Activated CD8-positive, alpha-beta T cell treated with anti-CD3 and anti-CD28 coated beads for 36 hours (primary cell): ENCODE results near the gene CHRM5. TPM values are rescaled to one million over a fixed set of nuclear protein-coding genes. Genes with fewer than 3 reads are reported as not detected.
A peak's percentile ranks its signal among the peaks of the same experiment; 100 is the strongest.

Source experiments
- ATAC-seq: fragments of 200-7000 bp; cut with Tn5 transposase; one replicate; pipeline ENCODE4 v1.10.0; 2021; ENCODE audit warnings: mild to moderate bottlenecking, moderate library complexity
- CTCF ChIA-PET: fragments of 350-600 bp; sonication (Branson Sonifier 250); formaldehyde crosslinking; loops from one replicate; lab custom pipeline; 2021; ENCODE audit warnings: antibody characterized with exemption; lab: Charles Lee
- POLR2A ChIA-PET: fragments of 350-600 bp; sonication (Branson Sonifier 250); formaldehyde crosslinking; loops from one replicate; lab custom pipeline; 2021; ENCODE audit warnings: antibody characterized with exemption; lab: Charles Lee
- DNase-seq: peaks from one replicate; pipeline ENCODE4 v3.0.0-alpha.2; 2020
- H3K27ac Mint-ChIP-seq: one replicate; pipeline ENCODE4 v1.8.0; 2021; ENCODE audit warnings: mild to moderate bottlenecking, mixed read lengths
- H3K27me3 Mint-ChIP-seq: one replicate; pipeline ENCODE4 v1.8.0; 2021; ENCODE audit warnings: mixed read lengths
- H3K36me3 Mint-ChIP-seq: one replicate; pipeline ENCODE4 v1.8.0; 2021; ENCODE audit warnings: low read depth, mixed read lengths
- H3K4me1 Mint-ChIP-seq: one replicate; pipeline ENCODE4 v1.8.0; 2021; ENCODE audit warnings: low read depth, mixed read lengths
- H3K4me3 Mint-ChIP-seq: one replicate; pipeline ENCODE4 v1.8.0; 2021; ENCODE audit warnings: mild to moderate bottlenecking, moderate library complexity, mixed read lengths
- H3K9me3 Mint-ChIP-seq: one replicate; pipeline ENCODE4 v1.8.0; 2021; ENCODE audit warnings: mixed read lengths
- CTCF ChIP-seq: fragments of 200-600 bp; IDR thresholded peaks from one replicate; pipeline ENCODE4 v1.8.0; 2022; ENCODE audit warnings: antibody characterized with exemption, mild to moderate bottlenecking
- intact Hi-C: fragments of 100-400 bp; cut with micrococcal nuclease; formaldehyde crosslinking; loops from one replicate; pipeline ENCODE4 v1.10.0; 2022
- total RNA-seq, 2 experiments: library from RNA; stranded (reverse); gene quantifications; one replicate each; pipeline ENCODE4 v1.2.3, GENCODE V29; 2021

CHRM5 gene
- total RNA-seq, 2 experiments from 2014 or later = not detected

DNA sequence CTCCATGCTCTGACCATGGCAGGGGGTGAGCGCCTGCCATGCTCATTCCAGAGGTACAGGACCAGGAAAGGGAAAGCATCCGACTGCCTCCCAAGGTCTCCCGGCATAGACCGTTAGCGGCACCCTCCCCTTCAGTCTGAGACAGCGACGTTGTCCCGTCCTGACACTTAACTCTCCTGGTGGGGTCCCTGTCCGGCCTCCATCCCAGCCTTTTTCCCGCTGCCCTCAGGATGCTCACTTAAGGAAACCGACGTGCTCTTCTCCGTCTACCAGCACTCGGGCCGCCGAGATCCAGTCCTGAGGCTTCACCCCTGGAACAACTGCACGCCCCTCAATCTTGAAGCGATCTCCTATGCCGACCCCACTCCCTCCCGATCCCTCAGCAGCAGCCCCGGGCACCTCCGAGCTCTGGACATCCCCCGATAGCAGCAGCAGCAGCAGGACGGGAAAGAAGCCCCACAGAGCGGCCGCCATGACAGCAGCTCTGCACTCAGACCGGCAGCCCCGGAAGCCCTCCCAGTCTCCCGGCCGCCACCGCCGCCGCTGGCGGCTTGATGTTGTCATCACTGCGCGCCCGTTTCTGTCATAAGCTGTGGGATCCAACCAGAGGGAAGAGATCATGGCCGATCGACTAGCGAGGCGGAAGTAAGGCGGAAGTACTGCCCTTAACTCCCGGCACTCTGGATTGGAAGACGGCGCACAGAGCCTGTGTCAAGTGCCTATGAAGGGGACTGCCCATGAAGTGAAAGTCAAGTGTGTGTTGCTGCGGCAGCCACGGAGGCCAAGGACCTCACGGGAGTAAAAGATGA, 133.3 kb downstream of the CHRM5 start, which contains the start of the genes EMC7 and PGBD4:
EMC7 (minus strand) TSS at position 497 of the 809 bp plus-strand sequence; CDS start at position 474, 23 bp downstream.
PGBD4 (plus strand) TSS at position 718 of the 809 bp plus-strand sequence. CDS start 449 bp downstream, outside the sequence.
- H3K27ac Mint-ChIP-seq = peak within 1 kb of the TSS; percentile 99

GRCh38 chr15:34102175-34102925, 134.1 kb downstream of the CHRM5 start:
- ATAC-seq (no peak), DNase-seq (no peak)
- intact Hi-C loops = loop anchor here (5.0 kb wide), 1 partner anchor 120 kb away; no protein-coding TSS in a partner anchor
- H3K4me1 Mint-ChIP-seq = peaks cover 24% of the 10 kb centered on the region
- POLR2A ChIA-PET = interaction anchor here (0.6 to 2.1 kb wide), 9 partner anchors 13 to 852 kb away, joined by 3 to 9 read pairs (median 4); partner anchors contain the start of genes AVEN, EMC4, KATNBL1 and LPCAT4
- H3K4me3 Mint-ChIP-seq = peak overlapping the region; percentile 100
- peaks cover 17% of the 10 kb centered on the region for H3K9me3 Mint-ChIP-seq
- peak overlapping the region; percentile 99 for H3K27ac Mint-ChIP-seq
- H3K36me3 Mint-ChIP-seq = peaks cover 37% of the 10 kb centered on the region
- CTCF ChIA-PET = interaction anchor here (1.0 to 2.0 kb wide), 4 partner anchors 40 to 266 kb away, joined by 3 to 13 read pairs (median 3); partner anchors contain the start of gene KATNBL1
- H3K27me3 Mint-ChIP-seq = no peaks in the 10 kb centered on the region
- no peak for TF ChIP-seq CTCF

More for the DNA sequence above, 133.3 kb downstream of the CHRM5 start, which contains the start of the genes EMC7 and PGBD4:
- peaks cover 25% of the 10 kb centered on the region for H3K4me1 Mint-ChIP-seq
- H3K4me3 Mint-ChIP-seq = peak within 1 kb of the TSS; percentile 100
- DNase-seq (peak; percentile 99), ATAC-seq (peak; percentile 99)
- intact Hi-C loops = loop anchor here (5.0 kb wide), 1 partner anchor 121 kb away; no protein-coding TSS in a partner anchor
- H3K9me3 Mint-ChIP-seq = peaks cover 17% of the 10 kb centered on the region
- ChIA-PET CTCF (interaction anchor here (0.7 to 2.0 kb wide), 5 partner anchors 39 to 1218 kb away, joined by 3 to 13 read pairs (median 3); partner anchors contain the start of gene KATNBL1), POLR2A (interaction anchor here (0.7 to 2.1 kb wide), 6 partner anchors 12 to 1568 kb away, joined by 3 to 9 read pairs (median 4); partner anchors contain the start of genes AVEN and KATNBL1)
- H3K36me3 Mint-ChIP-seq = peaks cover 37% of the 10 kb centered on the region
- no peak for TF ChIP-seq CTCF
- H3K27me3 Mint-ChIP-seq = no peaks in the 10 kb centered on the region

- H3K27me3 Mint-ChIP-seq = no peaks in the 10 kb centered on the region
- no peak for TF ChIP-seq CTCF
- POLR2A ChIA-PET = no interaction called here
- no peak for ATAC-seq
- CTCF ChIA-PET = interaction anchor here (8.5 kb wide), 1 partner anchor 104 kb away, joined by 69 read pairs; the partner anchor contains the start of gene KATNBL1
- no peak for DNase-seq
- intact Hi-C loops = no loop called here
- no peak overlapping the region for H3K27ac Mint-ChIP-seq
- peaks cover 33% of the 10 kb centered on the region for H3K36me3 Mint-ChIP-seq
- H3K9me3 Mint-ChIP-seq = peaks cover 17% of the 10 kb centered on the region
- H3K4me3 Mint-ChIP-seq = no peak overlapping the region
- peaks cover 8% of the 10 kb centered on the region for H3K4me1 Mint-ChIP-seq
These were observed 138.1 kb downstream of the CHRM5 start for GRCh38 chr15:34106423-34106822.

DNA sequence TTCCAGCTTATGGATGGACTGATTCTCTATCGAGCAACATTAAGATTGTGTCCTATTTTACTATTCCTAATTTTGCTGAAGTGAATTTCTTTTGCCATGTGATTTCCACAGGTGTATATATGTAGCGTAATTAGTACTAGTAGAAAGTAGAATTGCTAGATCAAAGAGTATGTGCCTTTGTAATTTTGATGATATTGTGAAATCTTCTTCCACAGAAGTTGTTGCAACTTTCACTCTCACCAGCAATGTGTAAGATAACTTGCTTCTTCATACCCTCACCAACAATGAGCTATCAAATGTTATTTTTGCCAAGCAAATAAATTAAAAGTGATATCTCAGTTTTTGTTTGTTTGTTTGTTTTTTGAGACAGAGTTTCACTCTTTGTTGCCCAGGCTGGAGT, 139.0 kb downstream of the CHRM5 start:
- ChIA-PET CTCF (interaction anchor here (8.5 kb wide), 1 partner anchor 103 kb away, joined by 69 read pairs; the partner anchor contains the start of gene KATNBL1), POLR2A (no interaction called here)
- H3K9me3 Mint-ChIP-seq = peaks cover 17% of the 10 kb centered on the region
- intact Hi-C loops = no loop called here
- H3K4me1 Mint-ChIP-seq = peaks cover 6% of the 10 kb centered on the region
- no peak for TF ChIP-seq CTCF
- H3K4me3 Mint-ChIP-seq = no peak overlapping the region
- peaks cover 28% of the 10 kb centered on the region for H3K36me3 Mint-ChIP-seq
- no peak overlapping the region for H3K27ac Mint-ChIP-seq
- DNase-seq (no peak), ATAC-seq (no peak)
- no peaks in the 10 kb centered on the region for H3K27me3 Mint-ChIP-seq
